PC-9 (cell line): ENCODE measurements around the gene ADORA2A.

Experiments
- CTCF ChIP-seq: fragments of 200-600 bp; sonication (generic); conservative IDR thresholded peaks from 2 replicates; pipeline ENCODE4 v1.6.1; 2017; ENCODE audit warnings: mixed run types, antibody characterized with exemption, mild to moderate bottlenecking, moderate library complexity
- EZH2 ChIP-seq: fragments of 200-600 bp; sonication (generic); IDR thresholded peaks from 2 replicates; pipeline ENCODE4 v1.8.0; 2017; ENCODE audit warnings: antibody characterized with exemption, low read depth

DNA sequence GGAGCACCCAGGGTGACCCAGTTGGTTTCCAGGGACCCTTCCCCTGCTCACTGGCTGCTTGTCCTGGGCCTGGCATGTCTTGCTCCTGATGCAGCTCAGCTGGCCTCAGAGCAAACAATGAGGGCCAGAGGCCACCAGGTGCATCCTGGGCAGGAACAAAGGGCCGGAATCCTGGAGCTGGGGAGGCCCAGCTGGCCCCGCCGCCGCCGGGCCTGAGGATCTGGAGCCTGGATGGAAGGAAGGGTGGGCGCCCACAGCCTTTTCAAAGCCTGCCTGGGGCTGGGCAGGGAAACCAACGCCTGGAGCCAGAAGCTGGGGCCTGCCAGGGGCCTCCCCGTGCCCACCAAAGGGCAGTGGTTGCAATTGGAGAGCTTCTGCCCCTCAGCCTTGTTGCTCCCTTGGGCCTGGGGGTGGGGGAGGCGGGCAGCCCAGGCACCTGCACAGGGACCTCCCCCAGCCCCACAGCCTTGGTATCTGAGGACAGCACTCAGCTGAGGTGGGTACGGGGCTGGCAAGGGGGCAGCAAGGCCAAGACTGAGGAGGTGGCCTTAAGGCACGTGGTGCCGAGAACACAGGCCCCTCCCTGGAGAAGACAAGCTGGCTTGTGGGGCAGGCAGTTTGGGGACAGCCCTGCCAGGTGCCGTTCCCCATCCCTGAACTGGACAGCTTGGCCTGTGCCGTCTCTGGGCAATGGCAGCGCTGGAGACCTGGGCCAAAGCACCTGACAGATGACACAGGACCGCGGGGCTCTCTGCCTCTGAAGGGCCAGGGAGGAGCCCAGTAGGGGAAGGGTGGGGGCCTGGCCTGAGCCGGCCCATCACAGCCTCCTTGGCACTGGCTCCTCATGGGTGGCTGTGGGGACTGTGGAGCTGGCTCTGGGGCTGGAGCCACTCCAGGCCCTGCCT is 7.1 kb upstream of the ADORA2A start:
- TF ChIP-seq EZH2 (no peak), CTCF (no peak)
